ENCODE measurements around the gene RAD52. TPM values are rescaled to one million over a fixed set of nuclear protein-coding genes. Genes with fewer than 3 reads are reported as not detected.

RAD52 gene
- total RNA-seq, 4 donors from 2014 or later: 6.6 to 18.8 (median 11.6) TPM

DNA sequence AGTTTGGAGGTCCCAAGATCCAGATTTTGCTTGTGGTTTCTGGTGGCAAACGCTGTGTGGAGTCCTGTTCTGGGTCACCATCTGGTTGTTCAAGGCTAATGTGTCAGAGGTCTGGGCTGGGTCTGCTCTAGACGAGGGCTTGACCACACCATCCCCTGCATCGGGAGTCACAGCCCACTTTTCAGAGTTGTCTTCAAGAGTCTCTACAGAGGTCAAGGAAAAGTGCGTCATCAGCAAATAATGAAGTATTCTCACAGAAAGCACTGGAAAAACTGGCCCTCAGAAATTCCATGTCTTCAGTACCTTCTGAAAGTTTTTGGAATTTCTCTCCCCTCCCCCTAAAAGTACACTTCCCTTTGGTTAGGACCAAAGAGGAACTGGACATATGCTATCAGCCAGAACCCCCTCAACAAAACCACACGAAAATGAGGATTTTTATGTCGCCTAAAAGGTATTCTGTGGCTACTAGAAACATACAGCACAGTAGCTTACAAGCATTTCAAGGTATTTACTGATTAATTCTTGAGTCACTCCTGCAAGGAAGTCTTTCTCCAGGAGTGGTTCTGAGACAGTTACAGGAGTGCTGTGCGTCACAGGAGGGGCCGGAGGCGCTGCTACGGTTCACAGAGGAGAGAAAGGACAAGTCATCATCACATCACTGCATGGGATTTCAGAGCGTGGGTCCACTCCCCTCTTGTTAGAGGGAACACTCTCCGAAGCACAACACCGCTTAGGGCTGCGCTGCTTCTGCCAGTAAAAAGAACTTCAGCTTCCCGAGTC, 35.4 kb downstream of the RAD52 start:
- no peak for TF ChIP-seq POLR2AphosphoS5 (IDR thresholded peaks at IDR 0.05)
- TF ChIP-seq, protein P1, sequence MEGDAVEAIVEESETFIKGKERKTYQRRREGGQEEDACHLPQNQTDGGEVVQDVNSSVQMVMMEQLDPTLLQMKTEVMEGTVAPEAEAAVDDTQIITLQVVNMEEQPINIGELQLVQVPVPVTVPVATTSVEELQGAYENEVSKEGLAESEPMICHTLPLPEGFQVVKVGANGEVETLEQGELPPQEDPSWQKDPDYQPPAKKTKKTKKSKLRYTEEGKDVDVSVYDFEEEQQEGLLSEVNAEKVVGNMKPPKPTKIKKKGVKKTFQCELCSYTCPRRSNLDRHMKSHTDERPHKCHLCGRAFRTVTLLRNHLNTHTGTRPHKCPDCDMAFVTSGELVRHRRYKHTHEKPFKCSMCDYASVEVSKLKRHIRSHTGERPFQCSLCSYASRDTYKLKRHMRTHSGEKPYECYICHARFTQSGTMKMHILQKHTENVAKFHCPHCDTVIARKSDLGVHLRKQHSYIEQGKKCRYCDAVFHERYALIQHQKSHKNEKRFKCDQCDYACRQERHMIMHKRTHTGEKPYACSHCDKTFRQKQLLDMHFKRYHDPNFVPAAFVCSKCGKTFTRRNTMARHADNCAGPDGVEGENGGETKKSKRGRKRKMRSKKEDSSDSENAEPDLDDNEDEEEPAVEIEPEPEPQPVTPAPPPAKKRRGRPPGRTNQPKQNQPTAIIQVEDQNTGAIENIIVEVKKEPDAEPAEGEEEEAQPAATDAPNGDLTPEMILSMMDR (IDR thresholded peaks at IDR 0.05): no peak
- no peak for TF ChIP-seq POLR2A (IDR thresholded peaks at IDR 0.05; ENCODE audit: low read depth)
- no peak for TF ChIP-seq EP300 (IDR thresholded peaks at IDR 0.05)

GRCh38 chr12:912466-913235, 36.8 kb downstream of the RAD52 start:
- TF ChIP-seq, protein P1 (IDR thresholded peaks at IDR 0.05): no peak
- TF ChIP-seq EP300 (IDR thresholded peaks at IDR 0.05): no peak
- no peak for TF ChIP-seq POLR2A (IDR thresholded peaks at IDR 0.05; ENCODE audit: low read depth)
- no peak for TF ChIP-seq POLR2AphosphoS5 (IDR thresholded peaks at IDR 0.05)
- peaks cover 34 to 93% (median 83%) of the 10 kb centered on the region in 4 donors for H3K36me3 ChIP-seq

More for the DNA sequence above, 35.4 kb downstream of the RAD52 start:
- Histone ChIP-seq H3K4me3 (no peak overlapping the region), H3K27ac (replicated peaks in 1 of 4) (no peak overlapping the region), H3K36me3 (peaks cover 24 to 93% (median 78%) of the 10 kb centered on the region in 4 donors), H3K27me3 (no peaks in the 10 kb centered on the region), H3K9me3 (no peaks in the 10 kb centered on the region), H3K4me1 (peaks cover 0 to 22% (median 5%) of the 10 kb centered on the region in 4 donors)
- DNase-seq (ENCODE audit: extremely low spot score): no peak
- intact Hi-C loops (cut with DNase I): no loop called here
- WGBS: 76% methylated on average over 15 of the region's 15 CpGs

GRCh38 chr12:911191-911826, 38.2 kb downstream of the RAD52 start:
- Histone ChIP-seq H3K9me3 (no peaks in the 10 kb centered on the region), H3K27ac (replicated peaks in 1 of 4) (no peak overlapping the region), H3K4me3 (no peak overlapping the region), H3K36me3 (peaks cover 44 to 95% (median 84%) of the 10 kb centered on the region in 4 donors), H3K4me1 (peaks cover 0 to 22% (median 7%) of the 10 kb centered on the region in 4 donors), H3K27me3 (no peaks in the 10 kb centered on the region)
- intact Hi-C loops (cut with DNase I): no loop called here
- DNase-seq (ENCODE audit: extremely low spot score): no peak
- 67% methylated on average over 10 of the region's 10 CpGs for WGBS
- TF ChIP-seq, protein P1 (IDR thresholded peaks at IDR 0.05): no peak
- TF ChIP-seq POLR2A (IDR thresholded peaks at IDR 0.05; ENCODE audit: low read depth) (no peak), POLR2AphosphoS5 (IDR thresholded peaks at IDR 0.05) (no peak), EP300 (IDR thresholded peaks at IDR 0.05) (no peak)

More at GRCh38 chr12:912466-913235, 36.8 kb downstream of the RAD52 start:
- Histone ChIP-seq H3K4me3 (no peak overlapping the region), H3K27me3 (no peaks in the 10 kb centered on the region), H3K9me3 (no peaks in the 10 kb centered on the region), H3K27ac (replicated peaks in 1 of 4) (no peak overlapping the region), H3K4me1 (peaks cover 0 to 22% (median 7%) of the 10 kb centered on the region in 4 donors)
- intact Hi-C loops (cut with DNase I): no loop called here
- 69% methylated on average over 7 of the region's 7 CpGs for WGBS
- no peak for DNase-seq (ENCODE audit: extremely low spot score)

DNA sequence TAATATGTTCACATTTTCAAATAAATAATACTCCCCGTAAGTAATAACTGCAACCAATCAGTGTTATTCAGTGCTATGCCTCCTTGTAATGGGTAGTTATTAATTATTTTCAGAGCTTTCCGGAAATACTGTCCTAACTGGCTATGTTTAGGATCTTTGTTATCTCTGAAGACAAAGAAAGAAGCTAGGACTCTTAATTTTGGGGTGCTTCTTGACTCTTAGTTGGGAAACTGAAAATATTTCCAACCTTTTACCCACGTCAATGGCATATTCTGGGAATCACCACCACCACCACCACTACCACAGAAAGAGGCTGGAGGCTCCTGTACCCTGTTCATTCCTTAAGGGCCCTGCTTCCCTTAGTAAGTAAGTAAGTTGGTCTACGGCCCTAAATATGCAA, 39.1 kb downstream of the RAD52 start:
- no peaks in the 10 kb centered on the region for H3K9me3 ChIP-seq
- TF ChIP-seq POLR2A (IDR thresholded peaks at IDR 0.05; ENCODE audit: low read depth) (no peak), EP300 (IDR thresholded peaks at IDR 0.05) (no peak), POLR2AphosphoS5 (IDR thresholded peaks at IDR 0.05) (no peak)
- TF ChIP-seq, protein P1 (IDR thresholded peaks at IDR 0.05): no peak
- no peak for DNase-seq (ENCODE audit: extremely low spot score)
- intact Hi-C loops (cut with DNase I): no loop called here
- H3K27me3 ChIP-seq: no peaks in the 10 kb centered on the region
- peaks cover 0 to 22% (median 7%) of the 10 kb centered on the region in 4 donors for H3K4me1 ChIP-seq
- no peak overlapping the region for H3K4me3 ChIP-seq
- peaks cover 43 to 95% (median 85%) of the 10 kb centered on the region in 4 donors for H3K36me3 ChIP-seq
- WGBS: 57% methylated on average over 4 of the region's 4 CpGs
- H3K27ac ChIP-seq (replicated peaks in 1 of 4): no peak overlapping the region
